Right kidney (tissue), 1 donor: Measurements from ENCODE around the gene OXSR1.
"Not testable (repeated sequence)": the region's sequence is repeated elsewhere in the genome, so short reads cannot be mapped to it uniquely, and the experiment has no call there.

Experiments used
- DNase-seq: peaks from one replicate; pipeline ENCODE4 v3.0.0-alpha.2; 2016

Gene OXSR1

GRCh38 chr3:38165722-38166387 lies 518 bp downstream of the OXSR1 start:
- peak; percentile 60 for DNase-seq

GRCh38 chr3:38167591-38167990 lies 2.3 kb downstream of the OXSR1 start:
- no peak for DNase-seq

DNA sequence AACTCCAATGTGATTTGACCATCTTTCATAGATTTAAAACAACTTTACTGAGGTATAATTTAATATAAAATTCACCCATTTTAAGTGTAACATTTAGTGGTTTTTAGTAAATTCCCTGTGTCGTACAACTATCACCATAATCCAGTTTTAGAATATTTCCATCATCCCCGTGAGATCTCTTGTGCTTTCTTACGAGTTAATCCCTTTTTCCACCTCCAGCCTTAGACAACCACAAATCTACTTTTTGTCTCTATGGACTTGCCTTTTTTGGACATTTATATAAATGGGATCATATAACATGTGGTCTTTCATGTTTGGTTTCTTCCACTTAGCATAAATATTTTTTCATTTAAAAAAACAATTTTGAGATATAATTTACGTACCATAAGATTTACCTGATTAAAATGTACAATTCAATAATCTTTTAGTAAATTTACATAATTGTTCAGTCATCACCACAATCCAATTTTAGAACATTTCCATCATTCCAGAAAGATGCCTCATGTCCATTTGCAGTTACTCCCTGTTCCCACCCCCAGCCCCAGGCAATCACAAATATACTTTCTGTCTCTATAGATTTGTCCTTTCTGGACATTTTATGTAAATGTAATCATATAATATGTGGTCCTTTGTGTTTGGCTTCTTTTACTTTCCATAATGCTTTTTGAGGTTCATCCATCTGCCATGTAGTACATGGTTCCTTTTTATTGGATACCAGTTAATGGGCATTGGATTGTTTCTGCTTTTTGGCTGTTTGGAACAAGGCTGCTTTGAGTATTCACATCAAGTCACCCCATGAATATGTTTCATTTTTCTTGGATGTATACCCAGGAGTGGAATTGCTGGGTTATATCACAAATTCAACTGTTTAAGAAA lies 3.1 kb downstream of the OXSR1 start:
- DNase-seq: no peak

- DNase-seq: no peak
These were observed 3.6 kb downstream of the OXSR1 start for GRCh38 chr3:38169027-38169317.

GRCh38 chr3:38170722-38171121 lies 5.4 kb downstream of the OXSR1 start:
- no peak for DNase-seq

DNA sequence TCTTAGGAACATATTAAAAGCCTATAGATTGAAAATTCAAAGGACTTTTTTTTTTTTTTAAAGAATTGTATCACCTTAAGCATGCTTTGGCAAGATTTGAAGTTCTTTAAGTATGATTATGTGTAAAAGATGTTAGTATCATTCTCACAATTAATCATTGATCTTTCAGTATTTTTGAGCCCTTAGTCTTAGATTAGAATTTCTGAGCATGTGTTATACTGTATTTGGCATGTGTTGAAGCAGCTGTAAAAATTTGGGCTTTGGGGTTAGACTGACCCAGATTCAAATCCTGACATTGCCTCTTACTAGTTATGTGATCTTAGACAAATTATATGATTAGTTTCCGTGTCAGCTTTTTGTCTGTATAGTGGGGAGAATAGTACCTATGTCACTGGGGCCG lies 6.3 kb downstream of the OXSR1 start:
- no peak for DNase-seq

- DNase-seq: no peak
These were observed 8.6 kb downstream of the OXSR1 start for GRCh38 chr3:38173834-38174418.

DNA sequence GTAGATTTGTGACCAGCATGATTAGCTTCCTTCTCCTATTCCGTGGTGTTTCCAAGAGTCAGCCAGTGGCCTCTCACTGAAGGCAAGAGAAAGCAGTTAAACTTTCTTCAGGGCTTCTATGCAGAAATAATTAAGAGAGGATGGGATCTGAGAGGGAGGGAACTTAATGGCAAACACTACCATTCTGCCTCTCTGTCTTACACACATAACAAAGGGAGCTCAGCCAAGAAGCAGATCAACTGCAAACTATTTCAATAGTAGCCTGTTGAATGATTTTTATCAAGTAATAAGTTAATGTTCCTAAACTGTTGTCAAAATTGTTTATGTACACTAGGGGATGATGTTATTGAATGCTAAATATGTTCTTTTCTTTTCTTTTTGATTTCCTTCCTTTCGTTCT lies 11.8 kb downstream of the OXSR1 start:
- no peak for DNase-seq

- no peak for DNase-seq
These were observed 21.4 kb downstream of the OXSR1 start for GRCh38 chr3:38186781-38187180.

GRCh38 chr3:38190481-38190881 lies 25.1 kb downstream of the OXSR1 start:
- no peak for DNase-seq

- not testable (repeated sequence) for DNase-seq
These were observed 37.6 kb downstream of the OXSR1 start for GRCh38 chr3:38202931-38203330.

- DNase-seq: no peak
These were observed 38.4 kb downstream of the OXSR1 start for GRCh38 chr3:38203690-38204089.

DNA sequence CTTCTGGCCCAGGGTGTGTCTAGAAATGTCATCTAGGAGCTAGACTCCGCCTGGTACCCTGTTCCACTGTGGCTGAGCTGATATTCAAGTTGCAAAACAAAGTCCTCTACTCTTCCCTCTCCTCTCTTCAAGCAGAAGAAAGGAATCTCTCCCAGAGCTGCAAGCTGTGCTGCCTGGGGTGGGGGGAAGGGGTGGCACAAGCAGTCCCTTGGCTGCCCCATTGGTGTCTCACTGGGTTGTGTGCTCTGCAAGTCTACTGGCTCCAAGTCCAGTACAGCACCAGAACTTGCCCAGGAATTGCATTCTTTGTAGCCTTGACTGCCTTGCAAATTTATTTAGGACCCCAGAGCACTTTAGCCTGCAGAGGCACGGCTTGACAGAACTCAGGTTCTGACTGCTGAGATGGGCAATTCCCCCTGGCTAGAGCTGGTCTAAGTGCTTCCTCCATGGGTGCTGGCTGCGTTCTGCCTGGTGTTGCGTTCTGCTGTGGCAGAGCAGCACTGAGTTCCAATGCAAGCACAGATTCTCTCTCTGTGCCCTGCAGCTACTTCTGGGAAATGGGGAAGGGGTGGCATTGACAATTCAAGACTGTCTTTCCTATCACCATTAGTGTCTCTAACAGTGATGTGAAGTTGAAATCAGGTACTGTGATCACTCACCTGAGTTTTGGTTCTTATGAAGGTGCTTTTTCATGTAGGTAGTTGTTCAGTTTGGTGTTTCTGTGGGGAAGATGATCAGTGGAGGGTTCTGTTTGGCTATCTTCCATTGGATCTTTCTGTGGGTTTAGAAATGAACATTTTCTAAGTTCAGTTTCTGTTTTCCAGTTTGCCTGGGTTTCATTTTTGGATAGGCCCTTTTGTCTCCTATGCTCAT lies 39.5 kb downstream of the OXSR1 start:
- DNase-seq: no peak

GRCh38 chr3:38205472-38205805 lies 40.1 kb downstream of the OXSR1 start:
- DNase-seq: no peak

DNA sequence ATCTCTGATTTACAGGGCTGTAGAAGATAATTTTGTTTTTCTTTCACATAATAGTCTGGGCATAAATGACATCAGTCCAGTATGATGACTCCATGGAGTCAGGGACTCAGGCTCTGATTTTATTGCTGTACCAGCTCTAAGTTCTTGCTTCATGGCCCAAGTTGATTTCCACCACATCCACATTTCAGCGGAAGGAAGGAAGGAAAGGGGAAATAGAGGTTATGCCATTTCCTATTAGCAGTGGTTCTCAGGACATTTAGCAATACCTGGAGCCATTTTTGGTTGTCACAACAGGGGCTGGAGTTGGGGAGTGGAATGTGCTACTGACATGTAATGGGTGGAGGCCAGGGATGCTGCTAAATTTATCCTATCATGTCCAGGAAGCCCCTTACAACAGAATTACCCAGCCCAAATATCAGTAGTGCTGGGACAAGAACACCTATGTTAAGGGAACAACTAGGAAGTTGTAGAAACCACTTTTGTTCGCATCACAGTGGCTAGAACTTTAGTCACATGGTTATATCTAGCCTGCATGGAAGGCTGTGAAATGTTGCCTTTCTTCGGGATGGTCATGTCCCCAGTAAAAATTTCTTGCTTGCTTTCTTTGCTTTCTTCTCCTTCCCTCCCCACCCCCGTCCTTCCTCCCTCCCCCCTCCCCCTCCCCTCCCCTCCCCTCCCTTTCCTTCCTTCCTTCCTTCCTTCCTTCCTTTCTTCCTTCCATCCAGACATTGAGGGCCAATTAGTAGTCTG lies 42.1 kb downstream of the OXSR1 start:
- DNase-seq: no peak

GRCh38 chr3:38210141-38210757 lies 44.9 kb downstream of the OXSR1 start:
- DNase-seq: no peak

- no peak for DNase-seq
These were observed 46.8 kb downstream of the OXSR1 start for GRCh38 chr3:38212141-38212540.

- DNase-seq: no peak
These were observed 49.2 kb downstream of the OXSR1 start for GRCh38 chr3:38214560-38214959.

GRCh38 chr3:38219609-38220197 lies 54.4 kb downstream of the OXSR1 start:
- DNase-seq: no peak

DNA sequence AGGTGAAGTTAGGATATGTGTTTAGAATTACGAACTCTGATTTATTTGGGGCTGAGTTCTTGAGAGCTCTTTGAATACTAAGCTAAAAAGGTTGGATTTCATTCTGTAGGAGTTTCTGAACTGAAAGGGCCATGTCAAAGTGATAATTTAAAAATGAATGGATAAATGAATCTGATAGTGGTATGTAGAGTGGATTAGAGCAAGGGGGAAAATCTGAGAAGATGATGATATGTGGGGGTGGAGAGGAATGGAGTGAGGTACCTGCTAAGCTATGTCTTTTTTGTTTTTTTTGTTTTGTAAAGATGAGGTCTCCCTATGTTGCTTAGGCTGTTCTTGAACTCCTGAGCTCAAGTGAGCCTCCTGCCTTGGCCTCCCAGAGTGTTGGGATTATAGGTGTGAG lies 55.7 kb downstream of the OXSR1 start:
- no peak for DNase-seq

DNA sequence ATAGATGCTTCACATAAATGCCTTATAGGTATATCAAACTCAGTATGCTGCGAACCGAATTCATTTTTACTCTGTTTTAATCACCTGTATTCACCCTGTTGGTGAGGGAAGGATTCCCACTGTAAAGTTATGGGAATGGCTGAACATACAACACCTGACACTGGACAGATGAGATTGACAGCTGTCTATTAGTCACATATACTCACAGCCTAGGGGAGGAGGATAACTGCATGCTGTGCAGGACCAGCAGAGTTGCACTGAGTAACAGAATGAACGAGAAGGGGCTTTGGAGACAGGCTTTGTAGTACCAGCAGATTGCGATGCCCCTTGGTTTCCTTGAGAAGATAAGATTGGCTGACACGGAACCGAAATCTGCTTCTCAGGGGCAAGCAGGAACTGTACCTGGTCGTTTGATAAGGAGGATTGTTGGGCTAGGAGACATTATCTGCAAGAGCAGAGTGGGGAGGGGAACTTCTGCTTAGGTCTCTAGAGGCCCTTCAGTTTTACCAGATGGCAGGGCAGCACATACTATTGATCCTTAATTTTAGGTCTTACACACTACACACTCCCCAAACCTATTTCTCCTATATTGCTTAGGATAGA lies 56.8 kb downstream of the OXSR1 start:
- no peak for DNase-seq
